SJCRH30 (cell line): ENCODE measurements around the gene MRS2. TPM values are rescaled to one million over a fixed set of nuclear protein-coding genes. Genes with fewer than 3 reads are reported as not detected.
A peak's percentile ranks its signal among the peaks of the same experiment; 100 is the strongest.
"Not testable (repeated sequence)": the region's sequence is repeated elsewhere in the genome, so short reads cannot be mapped to it uniquely, and the experiment has no call there.

Experiments used
- DNase-seq, 2 experiments: peaks; one replicate each; pipeline ENCODE4 v3.0.0-alpha.2; 2015 to 2020
- H3K27ac ChIP-seq: fragments of 250-450 bp; sonication (Bioruptor Pico); 2 replicates; pipeline ENCODE4 v1.5.1; 2020; ENCODE audit warnings: mild to moderate bottlenecking, moderate library complexity
- H3K27me3 ChIP-seq: fragments of 250-450 bp; sonication (Bioruptor Pico); 2 replicates; pipeline ENCODE4 v1.5.1; 2020; ENCODE audit warnings: mild to moderate bottlenecking, moderate library complexity
- H3K36me3 ChIP-seq: fragments of 250-450 bp; sonication (Bioruptor Pico); 2 replicates; pipeline ENCODE4 v1.5.1; 2020; ENCODE audit warnings: mild to moderate bottlenecking, moderate library complexity
- H3K4me1 ChIP-seq: fragments of 250-450 bp; sonication (Bioruptor Pico); 2 replicates; pipeline ENCODE4 v1.5.1; 2020; ENCODE audit warnings: mild to moderate bottlenecking, moderate library complexity
- H3K4me3 ChIP-seq: fragments of 250-450 bp; sonication (Bioruptor Pico); 2 replicates; pipeline ENCODE4 v1.5.1; 2020; ENCODE audit warnings: mild to moderate bottlenecking, moderate library complexity
- H3K9me3 ChIP-seq: fragments of 250-450 bp; sonication (Bioruptor Pico); replicated peaks from 2 replicates; pipeline ENCODE4 v1.5.1; 2020; ENCODE audit warnings: mild to moderate bottlenecking, moderate library complexity
- total RNA-seq: library from RNA; depleted of rRNA; stranded (reverse); fragments of >200 nt; shearing (Covaris generic); gene quantifications from 2 replicates; pipeline ENCODE4 v1.2.3, GENCODE V29; 2014

MRS2 gene
- total RNA-seq, 1 experiment from 2014 or later: 14.4 TPM

DNA sequence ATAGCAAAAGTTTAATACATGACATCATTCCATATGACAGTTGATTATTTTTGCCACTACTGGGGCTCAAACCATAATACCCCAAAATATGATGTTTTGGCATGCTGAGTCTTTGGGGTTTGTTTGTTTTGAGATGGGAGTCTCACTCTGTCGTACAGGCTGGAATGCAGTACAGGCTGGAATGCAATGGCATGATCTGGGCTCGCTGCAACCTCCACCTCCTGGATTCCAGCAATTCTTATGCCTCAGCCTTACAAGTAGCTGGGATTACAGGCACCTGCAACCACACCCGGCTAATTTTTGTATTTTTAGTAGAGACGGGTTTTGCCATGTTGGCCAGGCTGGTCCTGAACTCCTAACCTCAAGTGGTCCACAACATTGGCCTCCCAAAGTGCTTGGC is 1.3 kb upstream of the MRS2 start:
- Histone ChIP-seq H3K27ac (no peak overlapping the region), H3K4me1 (no peaks in the 10 kb centered on the region), H3K4me3 (no peak overlapping the region), H3K36me3 (no peaks in the 10 kb centered on the region; the same call in 1 of the 2 replicates), H3K27me3 (no peaks in the 10 kb centered on the region), H3K9me3 (no peaks in the 10 kb centered on the region)
- no peak for DNase-seq

DNA sequence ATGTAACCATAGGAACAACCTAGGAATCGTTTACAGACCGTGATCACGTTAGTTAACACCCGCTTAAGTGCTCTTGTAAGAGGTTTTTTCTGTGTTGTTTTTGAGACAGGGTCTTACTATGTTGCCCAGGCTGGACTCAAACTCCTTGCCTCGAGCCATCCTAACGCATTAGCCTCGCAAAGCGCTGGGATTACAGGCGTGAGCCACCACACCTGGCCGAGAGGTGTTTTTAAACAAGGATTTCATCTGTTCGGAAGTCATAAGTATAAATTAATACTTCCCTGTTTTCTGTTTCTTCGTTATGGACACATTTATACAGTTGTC is 727 bp downstream of the MRS2 start:
- Histone ChIP-seq H3K27ac (no peak overlapping the region; the same call in 1 of the 2 replicates), H3K36me3 (no peaks in the 10 kb centered on the region; the same call in 1 of the 2 replicates), H3K27me3 (no peaks in the 10 kb centered on the region), H3K9me3 (no peaks in the 10 kb centered on the region), H3K4me1 (no peaks in the 10 kb centered on the region), H3K4me3 (peak overlapping the region; percentile 80)
- no peak for DNase-seq

DNA sequence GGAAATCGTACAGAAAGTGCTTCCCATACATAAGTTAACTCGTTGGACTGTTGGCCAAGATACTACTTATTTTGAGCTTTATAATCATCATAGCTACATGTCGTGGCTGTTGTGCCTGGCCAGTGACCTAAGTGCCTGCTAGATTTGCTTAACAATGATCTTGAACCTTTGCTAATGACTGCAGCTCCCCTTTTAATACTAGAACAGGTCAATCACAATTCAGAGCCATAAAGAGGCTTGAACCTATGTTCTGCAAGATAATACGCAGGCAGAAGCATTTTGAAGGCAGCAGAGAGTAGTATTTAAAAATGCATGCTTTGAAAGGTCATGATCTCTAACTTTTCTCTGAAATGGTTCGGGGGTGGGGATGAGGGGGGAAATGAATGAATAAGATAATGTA is 2.5 kb downstream of the MRS2 start:
- Histone ChIP-seq H3K27me3 (no peaks in the 10 kb centered on the region), H3K4me1 (no peaks in the 10 kb centered on the region), H3K27ac (no peak overlapping the region), H3K9me3 (no peaks in the 10 kb centered on the region), H3K4me3 (no peak overlapping the region), H3K36me3 (no peaks in the 10 kb centered on the region; the same call in 1 of the 2 replicates)
- DNase-seq: no peak

DNA sequence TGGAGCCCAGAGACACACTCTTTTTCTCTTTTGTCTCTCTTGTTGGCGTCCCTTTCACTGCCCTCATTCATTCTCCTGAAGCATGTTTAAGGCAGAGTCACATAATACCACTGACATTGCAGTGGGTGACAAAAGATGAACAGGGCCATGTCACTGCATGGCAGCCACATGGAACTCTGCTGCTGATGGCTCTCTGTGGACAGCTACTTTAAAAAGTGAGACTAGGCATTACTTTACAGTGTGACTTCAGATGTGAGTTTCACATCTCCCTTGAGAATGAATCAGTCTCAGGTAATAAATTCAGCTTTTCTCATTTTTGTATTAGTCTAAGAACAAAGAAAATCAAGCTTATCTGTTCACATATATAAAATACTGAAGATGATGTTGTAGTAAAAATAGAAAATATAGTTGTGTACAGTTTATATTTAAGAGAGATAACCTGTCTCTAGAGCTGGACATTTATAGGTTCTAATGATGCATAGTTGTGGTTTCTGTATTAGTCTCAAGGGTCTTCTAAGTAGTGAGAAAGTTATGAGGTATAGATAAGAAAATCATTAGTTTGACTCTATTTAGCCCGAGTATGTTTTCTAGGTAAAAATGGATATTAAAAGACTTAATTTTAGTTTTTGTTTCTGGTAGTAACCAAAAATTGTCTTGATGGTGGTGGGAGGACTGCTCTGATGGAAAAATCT is 6.1 kb downstream of the MRS2 start:
- H3K36me3 ChIP-seq: no peaks in the 10 kb centered on the region; the same call in 1 of the 2 replicates
- H3K27ac ChIP-seq: no peak overlapping the region
- no peaks in the 10 kb centered on the region for H3K27me3 ChIP-seq
- no peak for DNase-seq
- no peaks in the 10 kb centered on the region for H3K4me1 ChIP-seq
- no peaks in the 10 kb centered on the region for H3K9me3 ChIP-seq
- H3K4me3 ChIP-seq: no peak overlapping the region

GRCh38 chr6:24410622-24411021 is 7.9 kb downstream of the MRS2 start:
- H3K36me3 ChIP-seq: no peaks in the 10 kb centered on the region; the same call in 1 of the 2 replicates

DNA sequence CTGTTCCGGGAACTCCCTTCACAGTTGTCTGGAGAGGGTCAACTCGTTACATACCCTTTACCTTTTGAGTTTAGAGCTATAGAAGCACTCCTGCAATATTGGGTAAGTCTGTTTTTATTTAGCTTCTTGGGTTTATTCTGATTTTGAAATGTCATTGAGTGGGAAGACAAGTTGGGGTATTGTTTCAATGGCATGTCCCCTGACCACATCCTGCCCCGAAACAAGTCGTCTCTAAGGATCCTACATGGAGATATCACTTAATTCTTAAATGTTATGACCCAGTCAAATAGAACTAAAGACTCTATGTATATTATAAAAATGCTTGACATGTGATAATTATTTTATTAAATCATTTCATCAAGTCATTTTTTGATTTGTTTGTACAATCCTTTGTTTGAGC is 9.6 kb downstream of the MRS2 start:
- Histone ChIP-seq H3K4me3 (no peak overlapping the region), H3K27me3 (no peaks in the 10 kb centered on the region), H3K27ac (no peak overlapping the region), H3K4me1 (no peaks in the 10 kb centered on the region), H3K9me3 (no peaks in the 10 kb centered on the region), H3K36me3 (peaks cover 5% of the 10 kb centered on the region; the same call in 1 of the 2 replicates)
- no peak for DNase-seq

More at GRCh38 chr6:24410622-24411021, 7.9 kb downstream of the MRS2 start:
- no peak for DNase-seq
- Histone ChIP-seq H3K4me3 (no peak overlapping the region), H3K27ac (no peak overlapping the region), H3K9me3 (no peaks in the 10 kb centered on the region), H3K27me3 (no peaks in the 10 kb centered on the region), H3K4me1 (no peaks in the 10 kb centered on the region)

GRCh38 chr6:24414531-24414930 is 11.8 kb downstream of the MRS2 start:
- not testable (repeated sequence) for H3K27ac ChIP-seq, H3K27me3 ChIP-seq, H3K4me1 ChIP-seq, H3K4me3 ChIP-seq, H3K9me3 ChIP-seq, DNase-seq
- H3K36me3 ChIP-seq: peaks cover 10% of the 10 kb centered on the region

- Histone ChIP-seq H3K4me1 (no peaks in the 10 kb centered on the region), H3K27me3 (no peaks in the 10 kb centered on the region), H3K4me3 (no peak overlapping the region), H3K27ac (no peak overlapping the region), H3K36me3 (peaks cover 10% of the 10 kb centered on the region), H3K9me3 (no peaks in the 10 kb centered on the region)
- no peak for DNase-seq
These were observed 13.0 kb downstream of the MRS2 start for GRCh38 chr6:24415753-24416152.

- H3K9me3 ChIP-seq: no peaks in the 10 kb centered on the region
- DNase-seq: no peak
- H3K36me3 ChIP-seq: peaks cover 17% of the 10 kb centered on the region
- H3K4me1 ChIP-seq: no peaks in the 10 kb centered on the region
- H3K27ac ChIP-seq: no peak overlapping the region
- H3K4me3 ChIP-seq: no peak overlapping the region
- H3K27me3 ChIP-seq: no peaks in the 10 kb centered on the region
These were observed 16.8 kb downstream of the MRS2 start for GRCh38 chr6:24419526-24419925.

DNA sequence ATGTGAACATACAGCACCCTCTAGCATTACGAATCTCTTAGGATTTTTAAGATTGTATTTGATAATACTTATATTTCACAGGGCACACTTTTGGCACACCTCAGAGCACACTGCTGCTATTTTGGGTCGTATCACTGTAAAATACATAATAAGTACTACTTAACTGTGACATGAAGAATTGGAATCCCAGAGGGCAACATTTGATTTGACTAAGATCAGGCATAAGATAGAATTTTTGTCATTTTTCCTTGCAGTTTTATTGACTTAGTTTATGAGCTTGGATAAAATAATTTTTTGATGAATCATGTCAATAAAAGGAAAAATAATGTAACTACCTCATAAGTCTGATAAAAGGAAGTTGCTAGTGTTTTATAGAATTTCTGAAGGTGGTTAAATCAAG is 22.4 kb downstream of the MRS2 start:
- Histone ChIP-seq H3K9me3 (no peaks in the 10 kb centered on the region), H3K4me3 (no peak overlapping the region), H3K4me1 (no peaks in the 10 kb centered on the region), H3K27ac (no peak overlapping the region), H3K27me3 (no peaks in the 10 kb centered on the region), H3K36me3 (peaks cover 9% of the 10 kb centered on the region)
- no peak for DNase-seq

DNA sequence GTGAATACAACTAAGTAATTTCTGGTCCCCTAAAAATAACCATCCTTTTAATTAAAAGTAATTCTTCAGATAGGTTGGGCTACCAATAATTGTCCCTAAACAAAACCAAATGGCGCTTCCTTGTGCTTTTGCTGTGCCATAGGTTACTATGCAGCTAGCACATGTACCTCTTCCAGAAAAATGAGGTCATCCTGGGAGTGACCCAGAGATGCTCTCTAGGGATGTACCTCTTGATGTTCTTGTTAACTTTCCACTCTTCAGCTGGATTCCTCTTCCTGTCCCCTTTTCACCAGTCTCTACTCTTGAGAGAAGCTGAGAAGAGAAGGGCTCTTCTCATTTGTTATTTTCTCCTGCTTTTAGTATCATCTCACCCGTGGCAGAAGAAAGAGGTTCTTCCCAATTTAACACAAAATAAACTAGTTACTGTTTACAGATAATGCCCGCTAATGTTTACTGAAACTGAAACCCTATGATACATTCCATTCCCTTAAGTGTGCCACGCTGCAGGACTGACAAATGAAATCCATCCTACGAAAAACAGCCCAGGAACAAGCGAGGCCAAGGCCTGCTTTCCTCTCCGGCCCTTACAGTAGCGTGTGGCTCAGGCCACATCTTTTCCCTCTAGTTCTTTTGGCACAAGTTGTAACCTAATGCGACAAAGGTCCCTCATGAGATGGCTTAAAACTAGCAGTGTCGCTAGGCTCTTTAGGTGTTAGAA is 24.2 kb downstream of the MRS2 start:
- H3K36me3 ChIP-seq: peaks cover 9% of the 10 kb centered on the region; the same call in 1 of the 2 replicates
- H3K4me3 ChIP-seq: no peak overlapping the region
- no peaks in the 10 kb centered on the region for H3K27me3 ChIP-seq
- no peaks in the 10 kb centered on the region for H3K4me1 ChIP-seq
- no peak overlapping the region for H3K27ac ChIP-seq
- no peak for DNase-seq
- no peaks in the 10 kb centered on the region for H3K9me3 ChIP-seq

- H3K4me3 ChIP-seq: no peak overlapping the region
- H3K27me3 ChIP-seq: no peaks in the 10 kb centered on the region
- no peaks in the 10 kb centered on the region for H3K4me1 ChIP-seq
- H3K9me3 ChIP-seq: no peaks in the 10 kb centered on the region
- no peak overlapping the region for H3K27ac ChIP-seq
- H3K36me3 ChIP-seq: peaks cover 9% of the 10 kb centered on the region; the same call in 1 of the 2 replicates
- DNase-seq: no peak
These were observed 25.9 kb downstream of the MRS2 start for GRCh38 chr6:24428615-24429014.

GRCh38 chr6:24429146-24429545 is 26.4 kb downstream of the MRS2 start:
- H3K9me3 ChIP-seq: no peaks in the 10 kb centered on the region
- no peak overlapping the region for H3K27ac ChIP-seq
- peaks cover 4% of the 10 kb centered on the region; the same call in 1 of the 2 replicates for H3K36me3 ChIP-seq
- no peaks in the 10 kb centered on the region for H3K27me3 ChIP-seq
- DNase-seq: no peak
- H3K4me3 ChIP-seq: no peak overlapping the region
- H3K4me1 ChIP-seq: no peaks in the 10 kb centered on the region

GRCh38 chr6:24430086-24430485 is 27.4 kb downstream of the MRS2 start:
- Histone ChIP-seq H3K36me3 (0 out of 2 replicates have a peak, but pooled peaks cover 2% of the 10 kb centered on the region), H3K27me3 (no peaks in the 10 kb centered on the region), H3K4me3 (no peak overlapping the region), H3K4me1 (no peaks in the 10 kb centered on the region), H3K27ac (no peak overlapping the region), H3K9me3 (no peaks in the 10 kb centered on the region)
- DNase-seq: no peak

DNA sequence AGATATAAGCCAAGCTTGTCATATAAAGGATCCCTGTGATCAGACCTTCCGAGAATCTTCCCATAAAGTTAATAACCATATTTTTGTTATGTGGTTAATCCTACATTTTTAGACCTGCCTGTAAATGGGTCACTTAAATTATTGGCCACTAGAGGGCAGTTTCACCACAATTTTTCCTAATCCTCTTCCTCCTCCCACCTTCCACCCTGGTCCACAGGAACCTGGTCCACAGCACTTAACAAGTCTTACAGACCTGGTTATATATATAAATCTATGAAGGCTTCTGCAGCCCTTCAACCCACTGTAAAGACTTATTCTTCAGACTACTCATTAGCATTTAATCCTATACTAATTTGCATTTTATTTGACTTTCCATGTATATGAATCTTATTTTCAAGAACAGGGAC is 28.3 kb downstream of the MRS2 start:
- Histone ChIP-seq H3K36me3 (no peaks in the 10 kb centered on the region), H3K27ac (no peak overlapping the region), H3K9me3 (no peaks in the 10 kb centered on the region), H3K27me3 (no peaks in the 10 kb centered on the region), H3K4me1 (no peaks in the 10 kb centered on the region), H3K4me3 (no peak overlapping the region)
- peak; percentile 11 to 63 for DNase-seq
